GM18870 (cell line): ENCODE data around the gene ARHGAP4.

Experiments
- ATAC-seq: cut with Tn5 transposase; IDR thresholded peaks from one replicate; pipeline ENCODE4 v1.9.1; 2021; ENCODE audit warnings: moderate library complexity; ENCODE audit not compliant: unreplicated experiment

The ARHGAP4 gene

DNA sequence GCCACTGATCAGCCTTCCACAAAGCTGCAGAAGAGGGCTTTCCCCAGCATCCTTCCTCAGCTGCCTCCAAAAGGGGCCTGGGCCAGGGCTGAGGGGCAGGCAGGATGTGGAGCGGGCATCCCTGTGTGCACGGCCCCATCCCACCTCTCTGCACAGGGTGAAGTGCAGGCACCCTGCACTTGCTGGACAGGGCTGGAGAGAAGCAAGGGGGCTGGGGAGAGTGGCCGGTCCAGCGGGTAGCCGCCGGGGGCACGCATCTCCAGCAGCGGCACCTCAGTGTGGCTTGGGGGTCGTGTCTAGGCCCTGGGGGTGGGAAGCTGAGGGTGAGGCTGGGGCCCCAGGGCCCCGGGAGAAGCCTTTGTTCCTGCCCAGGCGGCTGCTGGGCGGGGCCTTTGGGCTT is 18.6 kb downstream of the ARHGAP4 start:
- no peak for ATAC-seq

DNA sequence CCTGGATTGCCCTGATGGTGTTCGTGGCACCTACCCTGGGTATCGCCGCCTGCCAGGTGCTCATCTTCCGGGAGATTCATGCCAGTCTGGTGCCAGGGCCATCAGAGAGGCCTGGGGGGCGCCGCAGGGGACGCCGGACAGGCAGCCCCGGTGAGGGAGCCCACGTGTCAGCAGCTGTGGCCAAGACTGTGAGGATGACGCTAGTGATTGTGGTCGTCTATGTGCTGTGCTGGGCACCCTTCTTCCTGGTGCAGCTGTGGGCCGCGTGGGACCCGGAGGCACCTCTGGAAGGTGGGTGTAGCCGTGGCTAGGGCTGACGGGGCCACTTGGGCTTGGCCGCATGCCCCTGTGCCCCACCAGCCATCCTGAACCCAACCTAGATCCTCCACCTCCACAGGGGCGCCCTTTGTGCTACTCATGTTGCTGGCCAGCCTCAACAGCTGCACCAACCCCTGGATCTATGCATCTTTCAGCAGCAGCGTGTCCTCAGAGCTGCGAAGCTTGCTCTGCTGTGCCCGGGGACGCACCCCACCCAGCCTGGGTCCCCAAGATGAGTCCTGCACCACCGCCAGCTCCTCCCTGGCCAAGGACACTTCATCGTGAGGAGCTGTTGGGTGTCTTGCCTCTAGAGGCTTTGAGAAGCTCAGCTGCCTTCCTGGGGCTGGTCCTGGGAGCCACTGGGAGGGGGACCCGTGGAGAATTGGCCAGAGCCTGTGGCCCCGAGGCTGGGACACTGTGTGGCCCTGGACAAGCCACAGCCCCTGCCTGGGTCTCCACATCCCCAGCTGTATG is 19.7 kb downstream of the ARHGAP4 start:
- ATAC-seq = no peak

DNA sequence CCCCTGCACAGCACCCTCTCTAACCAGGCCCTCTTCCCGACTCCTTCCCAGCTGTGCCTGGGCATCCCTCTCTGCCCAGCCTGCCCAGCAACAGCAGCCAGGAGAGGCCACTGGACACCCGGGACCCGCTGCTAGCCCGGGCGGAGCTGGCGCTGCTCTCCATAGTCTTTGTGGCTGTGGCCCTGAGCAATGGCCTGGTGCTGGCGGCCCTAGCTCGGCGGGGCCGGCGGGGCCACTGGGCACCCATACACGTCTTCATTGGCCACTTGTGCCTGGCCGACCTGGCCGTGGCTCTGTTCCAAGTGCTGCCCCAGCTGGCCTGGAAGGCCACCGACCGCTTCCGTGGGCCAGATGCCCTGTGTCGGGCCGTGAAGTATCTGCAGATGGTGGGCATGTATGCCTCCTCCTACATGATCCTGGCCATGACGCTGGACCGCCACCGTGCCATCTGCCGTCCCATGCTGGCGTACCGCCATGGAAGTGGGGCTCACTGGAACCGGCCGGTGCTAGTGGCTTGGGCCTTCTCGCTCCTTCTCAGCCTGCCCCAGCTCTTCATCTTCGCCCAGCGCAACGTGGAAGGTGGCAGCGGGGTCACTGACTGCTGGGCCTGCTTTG is 20.5 kb downstream of the ARHGAP4 start:
- ATAC-seq = no peak

DNA sequence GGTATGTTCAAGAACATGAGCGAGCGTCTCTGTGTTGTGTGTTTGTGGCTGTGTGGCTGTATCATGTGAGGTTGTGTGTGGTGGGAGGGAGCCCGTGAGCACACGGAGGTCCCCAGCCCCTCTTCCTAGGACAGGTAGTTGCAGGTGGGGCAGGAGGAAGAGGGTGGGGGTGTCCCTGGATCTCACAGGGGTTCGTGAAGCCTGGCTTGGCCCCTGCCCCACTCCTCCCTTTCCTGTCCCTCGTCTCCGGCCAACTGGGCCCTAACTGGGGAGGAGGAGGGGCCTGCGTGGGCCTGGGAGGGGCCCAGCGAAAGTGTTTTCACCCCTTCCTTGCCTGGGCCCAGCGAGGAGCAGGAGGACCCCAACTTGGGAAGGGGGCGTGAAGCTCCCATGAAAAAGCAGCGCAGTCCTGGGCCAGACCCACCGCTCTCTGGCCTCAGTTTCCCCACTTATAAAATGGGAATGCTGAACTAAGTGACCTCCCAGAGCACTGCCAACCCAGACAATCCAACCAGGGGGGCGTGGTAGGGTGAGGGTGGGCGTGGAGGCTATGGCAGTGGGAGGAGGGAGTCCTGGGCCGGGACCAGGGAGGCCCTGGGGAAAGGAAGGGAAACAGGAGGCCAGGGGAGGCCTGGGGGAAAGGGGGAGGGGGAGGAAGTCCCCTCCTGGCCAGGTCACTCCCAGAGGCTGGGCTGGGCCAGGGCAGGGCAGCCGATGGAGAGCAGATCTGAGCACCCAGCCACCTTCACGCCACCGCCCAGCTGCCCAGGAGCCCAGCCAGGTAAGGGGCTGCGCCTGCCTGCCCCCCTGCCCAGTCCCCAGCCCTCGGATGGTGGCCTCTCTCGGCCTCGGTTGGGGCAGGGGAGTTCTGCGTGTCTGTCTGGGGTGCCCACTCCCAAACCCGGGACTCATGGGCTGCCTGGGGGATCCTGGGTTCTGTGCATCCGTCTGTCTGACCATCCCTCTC is 21.8 kb downstream of the ARHGAP4 start, which contains the start of gene AVPR2:
Gene AVPR2 (plus strand): TSS at position 683 of the 967 bp plus-strand sequence. CDS start 473 bp downstream, outside the sequence.
- no peak for ATAC-seq

DNA sequence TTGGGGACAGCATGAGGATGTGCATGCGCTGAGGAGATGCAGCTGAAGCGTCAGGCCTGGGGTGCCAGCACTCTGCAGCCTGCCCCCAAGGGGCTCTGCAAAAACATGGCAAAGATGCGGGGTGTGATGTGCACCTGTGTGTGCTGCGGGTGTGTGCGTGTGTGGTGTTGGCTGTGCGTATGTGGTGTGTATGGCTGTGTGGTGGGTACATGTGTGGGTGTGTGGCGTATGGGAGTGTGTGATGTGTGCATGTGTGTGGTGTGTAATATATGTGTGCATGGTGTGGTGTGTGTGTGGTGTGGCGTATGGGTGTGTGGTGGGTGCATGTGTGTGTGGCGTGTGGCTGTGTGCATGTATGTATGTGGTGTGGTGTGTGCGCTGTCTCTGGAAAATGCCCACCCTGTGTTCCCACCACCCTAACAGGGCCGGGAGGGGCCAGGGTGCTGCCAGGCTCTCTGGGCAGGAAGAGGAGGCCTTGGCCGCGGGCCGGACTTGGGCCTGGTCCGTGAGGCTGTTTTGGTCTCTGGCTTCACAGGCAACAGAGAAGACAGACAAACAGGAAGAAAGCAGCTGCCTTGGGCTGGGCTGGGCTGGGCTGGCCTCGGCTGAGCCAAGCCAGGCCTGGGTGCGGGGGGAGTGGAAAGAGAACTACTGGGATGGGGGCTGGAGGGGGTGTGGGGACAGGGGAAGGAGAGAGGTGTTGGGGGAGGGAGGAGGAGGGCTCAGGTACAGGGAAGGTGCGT is 22.7 kb downstream of the ARHGAP4 start:
- no peak for ATAC-seq

DNA sequence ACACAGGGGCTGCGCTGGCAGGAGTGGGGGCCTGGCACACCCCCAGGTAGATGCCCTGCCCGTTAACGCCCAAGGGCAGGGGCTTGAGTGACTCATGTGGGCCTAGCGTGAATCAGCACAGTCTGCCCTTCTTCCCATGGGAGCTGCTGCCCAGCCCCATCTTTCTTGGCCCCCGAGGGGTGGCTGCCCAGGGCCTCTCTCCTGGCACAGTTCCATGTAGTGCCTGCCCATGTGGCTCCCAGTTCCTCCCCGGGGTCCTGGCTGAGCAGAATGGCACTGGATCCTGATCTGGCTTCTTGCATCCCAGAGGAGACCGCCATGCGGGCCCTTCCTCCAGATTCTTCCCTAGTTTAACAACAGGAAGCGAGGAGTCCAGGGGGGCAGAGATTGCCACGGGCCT is 23.7 kb downstream of the ARHGAP4 start:
- ATAC-seq = no peak

DNA sequence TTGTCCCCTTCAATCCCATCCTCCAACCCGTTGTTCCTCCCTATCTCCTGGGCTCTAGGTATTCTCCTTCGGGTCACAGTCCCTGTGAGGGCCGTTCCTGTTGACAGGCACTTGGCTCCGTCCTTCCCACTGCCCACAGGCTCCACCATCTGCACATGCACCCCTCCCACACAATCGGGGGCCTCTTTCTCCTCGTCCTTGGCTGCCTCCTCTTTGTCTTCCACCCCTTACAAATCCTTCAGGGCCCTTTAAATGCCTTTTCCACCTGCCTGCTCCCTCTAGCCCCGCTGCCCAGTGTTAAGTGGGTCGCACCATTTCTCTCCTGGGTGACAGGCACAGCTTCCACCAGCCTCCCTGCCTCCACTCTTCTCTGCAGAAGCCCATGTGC is 24.3 kb downstream of the ARHGAP4 start:
- no peak for ATAC-seq

DNA sequence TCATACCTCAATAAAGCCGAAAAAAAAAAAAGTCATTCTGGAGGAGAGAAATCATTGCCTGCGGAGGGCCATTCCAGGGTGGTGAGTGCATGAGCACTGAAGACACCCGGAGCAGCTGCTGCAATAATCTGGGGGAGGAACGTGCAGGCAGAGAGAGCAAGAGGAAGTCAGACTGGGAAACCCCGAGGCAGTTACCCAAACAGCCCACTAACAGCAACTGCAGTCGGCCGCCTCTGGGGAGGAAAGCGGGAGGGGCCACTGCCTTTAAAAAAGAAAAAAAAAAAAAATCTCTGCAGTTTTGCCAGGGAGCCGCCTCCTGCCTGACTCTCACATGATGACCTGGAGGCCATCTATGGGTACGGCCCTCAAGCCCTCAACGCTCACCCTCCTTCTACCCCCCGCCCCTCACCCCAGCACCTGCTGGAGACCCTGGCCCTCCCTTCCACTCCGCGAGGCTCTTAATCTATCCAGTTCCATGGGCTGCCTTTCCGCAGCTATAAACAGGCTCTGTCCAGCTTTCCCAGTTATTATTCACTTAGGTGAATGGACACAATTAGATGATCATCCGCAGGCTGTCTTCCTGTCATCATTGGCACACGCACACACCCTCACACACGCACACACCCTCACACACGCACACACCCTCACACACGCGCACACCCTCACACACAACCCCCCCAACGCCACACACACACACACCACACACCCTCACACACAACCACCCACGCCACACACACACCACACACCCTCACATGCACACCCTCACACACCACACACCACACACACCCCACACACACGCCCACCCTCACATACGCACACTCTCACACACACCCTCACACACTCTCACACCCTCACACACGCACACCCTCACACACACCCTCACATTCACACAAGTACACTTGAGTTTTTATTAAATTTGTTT is 25.0 kb downstream of the ARHGAP4 start:
- ATAC-seq = peak; percentile 83

DNA sequence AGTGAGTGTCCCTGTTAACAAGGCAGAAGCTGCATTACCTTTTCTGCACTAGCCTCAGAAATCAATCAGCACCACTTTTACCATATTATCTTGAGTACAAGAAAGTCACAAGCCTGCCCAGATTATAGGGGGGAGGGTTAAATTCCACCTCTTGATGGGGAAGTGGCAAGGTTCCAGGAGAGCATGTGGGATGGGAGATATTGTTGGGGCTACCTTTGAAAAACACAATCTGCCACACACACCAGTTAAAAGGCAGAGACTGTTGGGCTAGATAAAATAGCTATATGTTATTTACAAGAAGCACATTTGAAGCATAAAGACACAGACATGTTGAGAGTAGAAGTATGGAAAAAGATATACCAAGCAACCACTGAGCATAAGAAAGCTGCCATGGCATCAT is 28.2 kb downstream of the ARHGAP4 start:
- ATAC-seq = no peak

DNA sequence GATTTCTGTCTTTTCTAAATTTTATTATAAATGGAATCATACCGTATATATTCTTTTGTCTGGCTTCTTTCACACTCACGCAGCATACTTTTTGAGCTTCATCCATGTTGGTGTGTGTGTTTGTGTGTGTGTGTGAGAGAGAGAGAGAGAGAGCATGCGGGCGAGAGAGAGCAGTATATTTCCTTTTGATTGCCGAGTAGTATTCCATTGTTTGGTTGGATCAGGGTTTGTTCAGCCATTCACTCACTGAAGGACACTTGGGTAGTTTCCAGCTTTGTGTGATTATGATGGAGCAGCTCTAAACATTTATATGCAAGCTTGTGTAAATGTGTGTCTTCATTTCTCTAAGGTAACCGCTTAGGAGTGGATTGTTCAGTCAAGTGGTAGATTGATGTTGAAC is 36.9 kb downstream of the ARHGAP4 start:
- no peak for ATAC-seq

DNA sequence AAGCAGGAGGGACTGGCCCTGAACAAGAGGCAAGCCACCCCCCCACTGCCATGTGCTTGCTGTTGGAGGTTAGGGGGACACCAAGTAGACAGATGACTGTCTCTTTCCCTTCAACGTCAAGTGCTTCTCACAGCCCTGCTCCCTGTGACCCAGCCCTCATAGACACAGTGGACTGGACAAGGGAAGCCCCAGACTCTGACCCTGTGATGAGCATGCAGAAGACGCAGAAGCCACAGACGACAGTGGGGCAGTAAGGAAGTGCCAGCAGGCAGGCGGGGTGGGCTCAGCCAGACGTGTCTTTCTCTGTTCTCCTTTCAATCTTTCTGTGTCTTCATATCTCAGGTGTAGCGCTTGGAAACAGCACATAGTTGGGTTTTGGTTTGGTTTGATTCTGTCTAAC is 37.7 kb downstream of the ARHGAP4 start:
- ATAC-seq = no peak

DNA sequence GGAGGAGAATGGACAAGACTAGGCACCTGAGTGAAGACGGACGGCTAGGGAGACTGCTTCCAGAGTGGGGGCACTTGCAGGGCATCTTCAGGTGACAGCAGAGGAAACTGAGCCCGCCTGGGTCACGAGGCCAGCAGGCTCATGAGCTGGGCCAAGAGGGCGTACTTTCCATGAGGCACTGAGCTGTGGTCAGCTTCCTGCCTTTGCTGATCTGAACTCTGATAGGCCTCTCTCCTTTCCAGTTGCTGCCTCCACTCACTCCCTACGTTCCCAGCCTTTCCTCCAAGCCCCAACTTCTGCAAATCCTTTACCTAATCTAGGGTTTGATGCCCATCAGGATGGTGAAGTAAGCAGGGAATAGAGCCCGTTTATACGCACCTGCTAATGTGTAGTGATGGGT is 38.7 kb downstream of the ARHGAP4 start:
- no peak for ATAC-seq

DNA sequence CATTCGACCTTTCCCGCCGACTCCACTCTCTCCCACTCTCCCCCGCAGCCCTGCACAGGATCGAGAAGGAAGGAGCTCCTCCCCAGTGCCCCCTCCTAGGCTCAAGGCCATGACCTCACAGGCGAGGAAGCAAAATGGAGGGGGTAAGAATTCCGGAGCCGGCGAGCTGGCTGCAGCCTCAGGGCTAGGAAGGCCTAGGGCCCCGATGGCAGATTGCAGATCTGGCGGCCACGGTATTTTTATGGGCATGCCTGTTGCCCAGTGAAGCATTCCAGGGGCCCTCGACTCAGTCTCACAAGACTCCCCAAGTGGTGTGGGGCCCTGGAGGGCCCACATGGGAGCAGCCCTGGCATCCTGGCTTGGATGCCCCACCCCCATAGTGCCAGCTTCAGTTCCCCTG is 39.1 kb downstream of the ARHGAP4 start:
- ATAC-seq = no peak

DNA sequence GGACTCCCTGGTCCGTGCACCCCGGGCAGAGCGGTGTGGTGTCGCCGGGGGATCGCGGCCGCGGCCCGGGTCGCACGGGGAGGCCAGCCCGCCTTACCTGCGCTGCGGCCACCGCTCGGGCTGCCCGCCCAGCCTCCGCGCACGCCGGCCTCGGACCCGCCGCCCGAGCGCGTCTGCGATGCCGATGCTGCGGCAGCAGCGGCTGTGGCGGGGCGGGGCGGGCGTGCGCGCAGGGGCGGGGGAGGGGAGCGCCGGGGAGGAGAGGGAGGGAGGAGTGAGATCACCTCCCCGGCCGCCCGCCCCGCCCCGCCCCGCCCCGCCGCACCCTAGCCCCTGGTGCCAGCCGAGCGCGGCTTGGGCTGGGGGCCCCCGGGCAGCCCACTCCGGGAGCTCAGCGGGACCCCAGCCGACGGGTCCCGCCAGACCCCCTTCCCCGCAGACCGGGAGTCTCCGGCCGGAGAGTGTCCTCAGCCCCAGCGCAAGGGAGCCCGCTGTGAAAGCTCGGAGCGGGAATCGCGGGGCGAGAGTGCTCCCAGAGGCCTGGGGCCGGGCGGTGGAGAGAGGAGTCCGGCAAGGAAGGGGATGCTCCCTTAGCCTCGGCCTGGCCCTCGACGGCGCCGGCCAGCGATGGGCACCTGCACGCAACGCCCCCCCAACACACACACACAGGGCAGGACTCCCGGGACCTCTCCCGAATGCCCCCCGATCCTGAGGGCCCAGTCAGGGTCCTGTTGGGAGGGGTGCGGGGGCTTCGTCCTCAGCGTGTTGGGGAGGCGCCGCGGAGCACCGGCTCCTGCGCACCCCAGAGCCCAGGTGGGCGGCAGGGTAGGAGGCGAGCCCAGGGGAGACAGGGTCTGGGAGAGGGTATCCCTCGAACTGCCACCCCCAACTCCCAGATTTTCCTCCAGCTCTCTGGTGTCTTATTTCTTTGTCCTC is 39.8 kb downstream of the ARHGAP4 start, which contains the start of gene L1CAM:
Gene L1CAM (minus strand): TSS at position 206 of the 936 bp plus-strand sequence. CDS start 10,337 bp downstream, outside the sequence.
- no peak for ATAC-seq

DNA sequence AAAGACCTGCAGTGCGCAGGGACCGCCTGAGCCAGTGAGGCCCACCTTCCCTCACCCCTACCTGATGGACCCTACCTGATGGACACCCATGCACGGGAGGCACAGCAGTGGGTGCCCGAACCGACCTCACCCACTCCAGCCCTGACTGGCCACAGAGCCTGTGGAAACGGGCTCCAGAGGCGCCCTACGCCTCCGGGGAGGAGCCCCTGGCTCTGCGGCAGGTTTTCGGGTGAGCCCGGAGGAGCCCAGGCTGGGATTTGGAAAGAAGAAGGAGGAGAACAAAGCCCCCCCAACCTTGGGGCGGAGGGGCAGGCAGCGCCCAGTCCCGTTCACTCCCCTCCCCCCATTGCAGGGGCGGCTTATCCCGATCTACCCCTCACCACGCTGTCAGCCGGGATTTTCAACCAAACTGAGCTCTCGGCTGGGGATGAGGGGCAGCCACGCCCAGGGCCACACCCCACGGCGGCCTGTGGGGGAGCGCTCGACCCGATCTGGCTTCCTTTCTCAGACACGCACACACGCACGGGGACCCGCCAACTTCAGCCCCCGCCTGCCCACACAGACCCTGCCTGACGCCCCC is 40.8 kb downstream of the ARHGAP4 start:
- no peak for ATAC-seq

DNA sequence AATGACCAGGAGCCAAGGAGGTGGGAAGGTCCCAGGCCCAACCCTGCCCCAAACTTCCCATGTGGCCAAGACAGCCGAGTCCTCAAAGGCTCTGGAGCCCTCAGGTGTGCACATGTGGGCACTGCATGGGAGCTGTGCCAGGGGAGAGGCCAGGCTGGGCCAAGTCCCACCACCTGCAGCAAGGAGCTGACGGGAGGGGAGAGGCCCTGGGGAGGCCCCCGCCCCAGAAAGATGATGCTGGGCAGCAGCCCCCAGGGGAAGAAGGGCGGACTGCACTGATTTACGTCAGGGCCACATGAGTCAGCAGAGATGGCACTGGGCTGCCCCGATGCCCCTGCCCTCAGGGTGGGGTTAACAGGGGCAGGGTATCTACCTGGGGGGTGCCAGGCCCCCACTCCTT is 41.5 kb downstream of the ARHGAP4 start:
- no peak for ATAC-seq

DNA sequence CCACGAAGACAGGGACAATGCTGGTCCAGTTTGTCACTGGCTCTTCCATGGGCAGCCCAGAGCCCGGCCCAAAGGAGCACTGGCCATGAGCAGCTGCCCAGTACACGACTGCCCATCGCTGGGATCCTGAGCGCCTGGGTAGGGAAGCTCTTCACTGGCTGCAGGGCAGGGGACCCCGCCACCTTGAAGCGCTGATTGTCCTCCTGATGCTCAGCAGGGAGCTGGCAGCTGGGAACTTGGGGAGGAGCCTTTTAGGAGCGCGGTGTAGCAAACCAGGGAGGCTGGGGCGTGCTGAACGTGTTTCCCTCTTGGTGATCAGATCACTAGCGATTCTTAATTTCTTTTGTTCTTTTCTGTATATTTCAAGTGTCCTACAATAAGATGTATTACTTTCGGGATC is 41.9 kb downstream of the ARHGAP4 start:
- ATAC-seq = no peak
